Endodermal cell (in vitro differentiated cells): ENCODE results near the gene CRIP2. TPM values are rescaled to one million over a fixed set of nuclear protein-coding genes. Genes with fewer than 3 reads are reported as not detected.

ENCODE experiments used
- DNase-seq: peaks from one replicate; pipeline ENCODE4 v3.0.0-alpha.2; 2017
- H3K27ac ChIP-seq: 2 replicates; pipeline ENCODE4 v1.5.1; 2013; ENCODE audit warnings: mild to moderate bottlenecking, low read depth, low read length, moderate library complexity
- H3K27me3 ChIP-seq: 2 replicates; pipeline ENCODE4 v1.6.1; 2013; ENCODE audit warnings: mild to moderate bottlenecking, low read length, moderate library complexity; ENCODE audit not compliant: insufficient read depth, control insufficient read depth, poor library complexity, severe bottlenecking
- H3K36me3 ChIP-seq: 2 replicates; pipeline ENCODE4 v1.7.0; 2013; ENCODE audit warnings: mild to moderate bottlenecking, low read length, moderate library complexity; ENCODE audit not compliant: control insufficient read depth, insufficient read depth
- H3K4me1 ChIP-seq: one replicate; pipeline ENCODE4 v1.7.0; 2013; ENCODE audit warnings: low read length; ENCODE audit not compliant: control insufficient read depth, insufficient read depth
- H3K4me3 ChIP-seq: 2 replicates; pipeline ENCODE4 v1.5.1; 2013; ENCODE audit warnings: mild to moderate bottlenecking, low read length, moderate library complexity
- H3K9ac ChIP-seq: 2 replicates; pipeline ENCODE4 v1.6.1; 2013; ENCODE audit warnings: mild to moderate bottlenecking, low read length, moderate library complexity; ENCODE audit not compliant: poor library complexity, severe bottlenecking; ENCODE audit errors: extremely low read depth
- H3K9me3 ChIP-seq: 2 replicates; pipeline ENCODE4 v1.6.1; 2013; ENCODE audit warnings: mild to moderate bottlenecking, low read length, moderate library complexity; ENCODE audit not compliant: control insufficient read depth
- H3K27ac Mint-ChIP-seq: 2 replicates; pipeline ENCODE4 v1.8.0; 2020; ENCODE audit warnings: mixed read lengths
- H3K27me3 Mint-ChIP-seq: 2 replicates; pipeline ENCODE4 v1.8.0; 2021; ENCODE audit warnings: mild to moderate bottlenecking, mixed read lengths; ENCODE audit not compliant: insufficient read depth
- H3K36me3 Mint-ChIP-seq: 2 replicates; pipeline ENCODE4 v1.8.0; 2020; ENCODE audit warnings: low read depth, mixed read lengths
- H3K4me1 Mint-ChIP-seq: 2 replicates; pipeline ENCODE4 v1.8.0; 2020; ENCODE audit warnings: mixed read lengths
- H3K4me3 Mint-ChIP-seq: 2 replicates; pipeline ENCODE4 v1.8.0; 2020; ENCODE audit warnings: mild to moderate bottlenecking, moderate library complexity, mixed read lengths
- H3K9me3 Mint-ChIP-seq: 2 replicates; pipeline ENCODE4 v1.8.0; 2020; ENCODE audit warnings: mild to moderate bottlenecking, mixed read lengths
- WGBS, 2 experiments: methylation state at CpG; one replicate each; pipeline versions ENCODE4 v1.1.5 to v1.1.7; 2013; ENCODE audit warnings: missing lambda C conversion rate in 2 of 2, mixed read lengths in 1 of 2; ENCODE audit not compliant: insufficient coverage in 1 of 2, insufficient read length in 1 of 2; 5-methylcytosine and 5-hydroxymethylcytosine counted together
- total RNA-seq, 2 donors: library from RNA; stranded (reverse); fragmentation: NEBNext Ultra II Directional in 1 of 2; extraction: Animal tissue kit (Norgen Biotek cat#: 25700) in 1 of 2; gene quantifications; 2 replicates in 1 of 2; 3 replicates in 1 of 2; pipeline ENCODE4 v1.2.1, GENCODE V29; 2021
- TF ChIP-seq, protein P1 (sequence below): fragments of 200-600 bp; sonication (generic); conservative IDR thresholded peaks from 2 replicates; pipeline ENCODE4 v1.5.0; 2021; ENCODE audit warnings: antibody characterized with exemption, mild to moderate bottlenecking

CRIP2 gene
- total RNA-seq, 2 donors from 2014 or later = 3.9 to 5.3 TPM

DNA sequence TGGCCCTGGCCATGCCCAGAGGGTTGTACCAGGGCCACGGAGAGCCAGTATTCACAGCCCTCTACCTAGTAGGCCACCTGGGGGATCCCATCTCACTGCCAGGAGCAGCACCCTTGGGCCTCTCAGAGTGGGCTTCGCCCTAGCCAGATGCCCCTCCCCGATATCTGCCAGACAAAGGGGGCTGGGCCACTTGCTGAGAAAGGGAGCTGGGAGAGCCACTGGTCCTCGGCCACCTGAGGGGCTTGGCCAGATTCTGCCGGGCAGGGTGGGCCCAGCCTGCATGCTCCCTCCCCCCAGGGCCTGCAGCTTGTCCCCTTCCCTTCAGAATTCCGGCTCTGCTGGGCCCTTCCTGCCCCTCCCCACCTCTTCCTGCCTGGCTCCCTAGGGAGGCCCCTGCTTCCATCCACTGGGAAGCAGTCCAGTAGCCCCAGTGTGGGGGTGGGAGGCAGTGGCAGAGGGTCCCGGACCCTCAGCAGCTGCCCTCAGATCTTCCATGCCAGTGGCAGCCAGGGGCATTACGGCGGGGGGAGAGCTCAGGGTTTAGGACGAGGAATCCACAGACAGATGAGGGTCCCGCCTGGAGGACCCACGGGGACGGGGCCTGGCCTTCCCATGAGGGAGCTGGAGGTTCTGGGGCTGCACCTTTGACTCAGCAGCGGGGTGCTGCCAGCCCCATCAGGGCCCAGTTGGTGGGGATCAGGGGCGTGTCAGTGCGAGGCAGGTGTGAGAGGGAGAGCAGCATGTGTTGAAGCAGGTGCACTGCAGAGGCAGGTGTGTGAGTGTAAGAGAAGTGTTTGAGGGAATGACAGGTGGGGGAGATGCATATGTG is 2.4 kb downstream of the CRIP2 start:
- Mint-ChIP-seq H3K27ac (no peak overlapping the region), H3K4me3 (no peak overlapping the region), H3K27me3 (peaks cover 64% of the 10 kb centered on the region), H3K4me1 (peaks cover 2% of the 10 kb centered on the region), H3K36me3 (no peaks in the 10 kb centered on the region), H3K9me3 (peaks cover 2% of the 10 kb centered on the region)
- TF ChIP-seq, protein P1, sequence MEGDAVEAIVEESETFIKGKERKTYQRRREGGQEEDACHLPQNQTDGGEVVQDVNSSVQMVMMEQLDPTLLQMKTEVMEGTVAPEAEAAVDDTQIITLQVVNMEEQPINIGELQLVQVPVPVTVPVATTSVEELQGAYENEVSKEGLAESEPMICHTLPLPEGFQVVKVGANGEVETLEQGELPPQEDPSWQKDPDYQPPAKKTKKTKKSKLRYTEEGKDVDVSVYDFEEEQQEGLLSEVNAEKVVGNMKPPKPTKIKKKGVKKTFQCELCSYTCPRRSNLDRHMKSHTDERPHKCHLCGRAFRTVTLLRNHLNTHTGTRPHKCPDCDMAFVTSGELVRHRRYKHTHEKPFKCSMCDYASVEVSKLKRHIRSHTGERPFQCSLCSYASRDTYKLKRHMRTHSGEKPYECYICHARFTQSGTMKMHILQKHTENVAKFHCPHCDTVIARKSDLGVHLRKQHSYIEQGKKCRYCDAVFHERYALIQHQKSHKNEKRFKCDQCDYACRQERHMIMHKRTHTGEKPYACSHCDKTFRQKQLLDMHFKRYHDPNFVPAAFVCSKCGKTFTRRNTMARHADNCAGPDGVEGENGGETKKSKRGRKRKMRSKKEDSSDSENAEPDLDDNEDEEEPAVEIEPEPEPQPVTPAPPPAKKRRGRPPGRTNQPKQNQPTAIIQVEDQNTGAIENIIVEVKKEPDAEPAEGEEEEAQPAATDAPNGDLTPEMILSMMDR = no peak
- Histone ChIP-seq H3K27me3 (peaks cover 70% of the 10 kb centered on the region), H3K36me3 (no peaks in the 10 kb centered on the region), H3K9me3 (no peaks in the 10 kb centered on the region), H3K9ac (no peak overlapping the region), H3K4me3 (no peak overlapping the region), H3K4me1 (peaks cover 1% of the 10 kb centered on the region), H3K27ac (no peak overlapping the region)
- DNase-seq = no peak
- WGBS, 2 experiments = 72 to 76% methylated on average over 10 to 16 of the region's 16 CpGs

DNA sequence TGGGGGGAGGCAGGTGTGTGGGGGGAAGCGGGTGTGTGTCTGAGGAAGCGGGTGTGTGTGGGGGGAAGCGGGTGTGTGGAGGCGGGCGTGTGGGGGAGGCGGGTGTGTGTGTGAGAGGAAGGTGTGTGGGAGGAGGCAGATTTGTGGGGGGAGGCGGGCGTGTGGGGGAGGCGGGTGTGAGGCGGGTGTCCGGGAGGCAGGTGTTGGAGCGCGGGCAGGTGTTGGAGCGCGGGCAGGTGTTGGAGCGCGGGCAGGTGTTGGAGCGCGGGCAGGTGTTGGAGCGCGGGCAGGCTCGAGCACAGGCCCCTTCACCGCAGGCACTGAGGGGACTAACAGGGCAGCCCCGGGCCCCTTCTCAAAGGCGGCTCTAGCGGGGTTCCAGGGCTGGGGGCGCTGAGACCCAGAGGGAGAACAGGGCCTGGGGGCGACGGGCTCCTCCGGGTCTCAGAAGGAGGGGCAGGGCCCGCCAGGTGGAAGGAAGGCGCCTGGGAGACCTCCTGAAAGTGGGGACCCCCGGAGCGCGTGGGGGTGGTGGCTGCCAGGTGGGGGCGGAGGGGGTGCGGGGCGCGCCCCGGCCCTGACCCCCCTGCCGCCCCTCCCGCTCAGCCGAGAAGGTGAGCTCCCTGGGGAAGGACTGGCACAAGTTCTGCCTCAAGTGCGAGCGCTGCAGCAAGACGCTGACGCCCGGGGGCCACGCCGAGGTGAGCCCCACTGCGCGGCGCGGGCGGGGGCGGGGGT is 3.2 kb downstream of the CRIP2 start:
- Mint-ChIP-seq H3K36me3 (no peaks in the 10 kb centered on the region), H3K9me3 (peaks cover 2% of the 10 kb centered on the region), H3K4me3 (no peak overlapping the region), H3K27me3 (peaks cover 72% of the 10 kb centered on the region), H3K27ac (no peak overlapping the region), H3K4me1 (peaks cover 6% of the 10 kb centered on the region)
- Histone ChIP-seq H3K4me1 (peaks cover 2% of the 10 kb centered on the region), H3K9ac (no peak overlapping the region), H3K27ac (no peak overlapping the region), H3K4me3 (no peak overlapping the region), H3K9me3 (no peaks in the 10 kb centered on the region), H3K27me3 (peaks cover 78% of the 10 kb centered on the region), H3K36me3 (no peaks in the 10 kb centered on the region)
- 15 to 41% methylated on average over 9 to 41 of the region's 56 CpGs for WGBS, 2 experiments
- DNase-seq = no peak
- TF ChIP-seq, protein P1 = no peak

GRCh38 chr14:105478398-105479251 is 4.0 kb downstream of the CRIP2 start:
- no peak overlapping the region for H3K4me3 Mint-ChIP-seq
- H3K27ac Mint-ChIP-seq = no peak overlapping the region
- H3K4me1 Mint-ChIP-seq = peaks cover 6% of the 10 kb centered on the region
- H3K36me3 Mint-ChIP-seq = no peaks in the 10 kb centered on the region
- H3K9me3 ChIP-seq = no peaks in the 10 kb centered on the region
- no peaks in the 10 kb centered on the region for H3K36me3 ChIP-seq
- DNase-seq = peak; percentile 79
- H3K9me3 Mint-ChIP-seq = peaks cover 2% of the 10 kb centered on the region
- H3K4me3 ChIP-seq = no peak overlapping the region
- no peak overlapping the region for H3K9ac ChIP-seq
- H3K27me3 Mint-ChIP-seq = peaks cover 73% of the 10 kb centered on the region
- peaks cover 81% of the 10 kb centered on the region for H3K27me3 ChIP-seq
- WGBS, 2 experiments = 11 to 32% methylated on average over 24 to 73 of the region's 81 CpGs
- H3K4me1 ChIP-seq = peaks cover 2% of the 10 kb centered on the region
- H3K27ac ChIP-seq = no peak overlapping the region
- TF ChIP-seq, protein P1 = no peak
